NCI-H1092 treated with DMSO at 0.1 percent for 48 hours (cell line): ENCODE data around the gene ZNF791.
"Not testable (repeated sequence)": the region's sequence is repeated elsewhere in the genome, so short reads cannot be mapped to it uniquely, and the experiment has no call there.

Source experiments
- DNase-seq: peaks from one replicate; lab custom pipeline; 2025; lab: John Stamatoyannopoulos, UW

Gene ZNF791

DNA sequence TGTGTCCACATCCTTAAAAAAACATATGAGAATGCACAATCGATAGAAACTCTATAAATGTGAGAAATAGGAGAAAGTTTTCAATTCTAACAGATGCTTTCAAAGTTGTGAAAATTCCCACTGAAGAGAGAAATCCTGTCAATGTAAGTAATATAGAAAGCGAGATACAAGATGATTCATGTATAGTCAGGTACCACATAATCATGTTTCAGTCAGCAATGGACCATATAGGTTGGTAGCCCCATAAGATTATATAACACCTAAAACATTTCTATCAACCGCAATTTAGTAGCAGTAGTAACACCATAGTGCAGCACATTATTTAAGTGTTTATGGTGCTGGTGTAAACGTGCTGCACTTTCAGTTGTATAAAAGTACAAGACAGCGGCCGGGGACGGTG, 18.5 kb downstream of the ZNF791 start:
- no peak for DNase-seq

DNA sequence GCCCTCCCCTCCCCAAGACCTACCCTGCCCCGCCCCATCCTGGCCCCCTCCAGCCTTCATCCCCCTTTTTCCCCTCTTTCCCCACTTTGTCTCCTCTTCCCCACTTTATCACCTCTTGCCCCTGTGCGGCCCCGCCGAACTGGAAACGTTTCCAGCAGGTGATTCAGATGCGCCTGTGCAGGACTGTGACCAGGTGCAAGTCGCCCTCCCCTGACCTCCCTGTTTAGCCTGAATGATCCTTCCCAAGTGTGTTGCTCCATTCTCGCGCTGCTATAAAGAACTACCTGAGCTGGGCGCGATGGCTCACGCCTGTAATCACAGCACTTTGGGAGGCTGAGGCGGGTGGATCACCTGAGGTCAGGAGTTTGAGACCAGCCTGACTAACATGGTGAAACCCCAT, 25.9 kb downstream of the ZNF791 start:
- no peak for DNase-seq

DNA sequence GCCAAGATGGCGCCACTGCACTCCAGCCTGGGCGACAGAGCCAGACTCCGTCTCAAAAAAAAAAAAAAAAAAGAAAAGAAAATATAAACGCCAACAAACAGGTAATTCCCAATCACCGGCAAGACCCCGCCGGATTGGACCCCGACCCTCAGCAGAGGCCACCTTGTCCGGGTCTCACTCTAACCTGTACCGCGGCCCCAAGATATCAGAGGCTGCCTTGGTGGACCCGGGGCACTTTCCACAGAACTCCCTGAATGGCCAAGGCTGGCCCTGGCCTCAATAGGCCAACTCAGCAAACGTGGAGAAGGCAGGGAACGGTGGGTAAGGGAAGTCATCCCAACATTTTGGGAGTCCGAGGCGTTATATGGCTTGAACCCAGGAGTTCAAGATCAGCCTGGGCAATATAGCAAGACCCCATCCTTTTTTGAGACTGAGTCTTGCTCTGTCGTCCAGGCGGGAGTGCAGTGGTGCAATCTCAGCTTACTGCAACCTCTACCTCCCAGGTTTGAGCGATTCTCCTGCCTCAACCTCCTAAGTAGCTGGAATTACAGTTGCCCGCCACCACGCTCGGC, 28.0 kb downstream of the ZNF791 start:
- DNase-seq = no peak

DNA sequence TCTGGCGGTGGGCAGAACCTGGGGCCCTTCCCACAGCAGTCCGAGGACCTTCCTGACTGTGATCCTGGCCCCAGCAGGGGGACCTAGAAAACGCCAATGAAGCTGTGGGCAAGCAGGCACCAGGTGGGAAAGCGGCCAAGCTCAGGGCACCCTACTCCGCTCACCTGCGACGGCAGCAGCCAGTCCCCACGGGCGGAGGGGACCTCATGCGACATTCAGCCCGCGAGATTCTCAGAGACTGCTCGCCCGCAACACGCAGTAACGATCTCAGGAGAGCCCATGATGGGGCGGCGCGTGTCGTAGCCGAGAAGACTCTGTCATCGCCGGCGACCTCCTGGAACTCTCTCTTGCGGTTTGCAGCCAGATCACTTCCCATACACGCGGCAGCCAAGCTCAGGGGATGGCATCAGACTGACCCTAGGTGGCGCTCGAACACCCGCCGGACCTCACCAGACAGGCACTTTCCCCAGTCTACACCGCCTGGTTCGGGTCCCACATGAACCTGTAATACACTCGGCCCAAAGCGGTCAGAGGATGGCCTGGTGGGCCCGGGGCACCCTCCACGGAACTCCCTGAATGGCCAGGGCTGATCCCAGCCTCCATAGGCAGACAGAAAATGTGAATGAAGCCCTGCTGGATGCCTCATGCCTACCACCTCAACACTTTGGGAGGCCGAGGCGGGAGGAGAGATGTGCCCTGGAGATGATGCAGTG, 29.3 kb downstream of the ZNF791 start:
- DNase-seq = peak; percentile 71

DNA sequence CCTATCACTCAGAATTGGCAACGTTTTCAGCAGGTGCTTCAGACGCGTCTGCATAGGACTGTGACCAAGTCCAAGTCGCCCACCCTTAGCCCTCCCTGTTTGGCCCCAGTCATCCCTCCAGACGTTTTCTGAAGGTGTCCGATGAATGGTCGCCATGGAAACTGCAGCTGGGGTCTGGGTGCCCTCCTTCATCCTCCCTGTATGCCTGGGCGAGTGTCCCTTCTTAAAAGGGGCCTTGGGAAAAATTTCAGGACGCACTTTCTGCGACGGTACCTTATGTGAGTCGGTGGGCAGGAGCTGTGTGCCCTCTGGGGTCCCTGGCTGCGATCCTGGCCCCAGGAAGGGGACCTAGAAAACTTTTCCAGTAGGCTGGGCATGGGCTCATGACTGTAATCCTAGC, 30.7 kb downstream of the ZNF791 start:
- DNase-seq = no peak

DNA sequence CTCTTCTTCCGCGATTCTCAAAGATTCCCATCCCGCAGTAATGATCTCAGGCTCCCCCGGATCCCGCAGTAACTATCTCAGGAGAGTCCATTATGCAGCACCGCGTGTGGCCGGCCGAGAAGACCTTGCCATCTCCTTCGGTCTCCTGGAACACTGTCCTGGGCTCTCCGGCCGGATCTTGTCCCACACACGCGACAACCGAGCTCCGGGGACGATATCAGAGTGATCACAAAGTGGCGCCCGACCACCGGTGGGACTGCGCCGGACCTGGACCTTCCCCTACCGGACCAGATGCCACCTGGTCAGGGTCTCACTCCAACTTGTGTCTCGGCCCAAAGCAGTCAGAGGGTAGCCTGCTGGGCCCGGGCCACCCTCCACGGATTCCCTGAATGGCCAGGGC, 31.8 kb downstream of the ZNF791 start:
- DNase-seq = no peak

DNA sequence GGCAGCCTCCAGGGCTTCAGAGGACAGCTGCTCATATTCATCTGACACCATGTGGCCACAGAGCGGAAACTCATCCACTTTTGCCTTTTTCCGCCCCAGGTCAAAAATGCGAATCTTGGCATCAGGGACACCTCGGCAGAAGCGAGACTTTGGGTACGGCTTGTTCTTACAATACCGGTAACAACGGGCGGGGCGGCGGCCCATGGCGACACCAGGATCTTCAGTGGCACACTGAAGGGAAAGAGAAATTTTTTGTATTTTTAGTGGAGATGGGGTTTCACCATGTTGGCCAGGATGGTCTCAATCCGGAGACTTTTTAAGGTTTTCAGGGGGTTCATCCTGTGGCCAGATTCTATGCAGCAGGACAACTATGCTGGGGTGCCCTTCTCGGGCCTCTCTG, 33.0 kb downstream of the ZNF791 start:
- not testable (repeated sequence) for DNase-seq

DNA sequence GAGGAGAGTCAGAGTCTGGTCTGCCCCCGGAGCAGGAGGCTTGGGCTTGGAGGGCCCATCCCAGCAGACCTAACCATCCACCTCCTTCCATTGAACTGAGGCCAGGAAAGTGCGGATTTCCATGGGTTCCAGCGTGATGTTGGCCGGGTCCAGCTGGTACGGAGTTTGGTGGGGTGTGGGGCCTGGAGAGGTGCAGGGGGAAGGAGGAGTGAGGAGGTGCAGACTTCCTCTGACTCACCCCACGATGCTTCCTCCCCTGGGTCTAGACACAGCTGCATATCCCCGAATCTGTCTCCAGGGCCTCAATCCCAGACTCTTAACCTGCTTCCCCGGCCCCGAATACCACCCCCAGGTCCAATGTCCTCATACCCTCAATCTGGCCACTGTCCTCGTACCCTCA, 35.8 kb downstream of the ZNF791 start:
- no peak for DNase-seq

DNA sequence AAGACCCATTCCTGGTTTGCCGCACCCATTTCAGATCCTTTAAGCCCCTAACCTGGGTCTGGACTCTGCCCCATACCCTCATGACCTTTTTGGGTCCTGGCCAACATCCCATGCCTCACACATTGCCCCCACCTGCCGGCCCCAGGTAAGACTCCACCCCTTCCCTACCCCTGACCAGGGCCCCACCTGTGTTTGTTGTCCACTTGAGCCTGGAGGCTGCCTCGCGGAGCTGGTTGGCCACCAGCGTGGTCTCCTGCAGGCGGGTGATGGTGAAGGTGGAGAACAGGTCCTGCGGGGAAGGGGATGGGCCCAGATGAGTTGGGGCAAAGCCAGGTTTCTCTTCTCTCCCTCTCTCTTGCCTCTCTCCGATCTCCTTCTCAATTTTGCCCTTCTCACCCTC, 36.3 kb downstream of the ZNF791 start:
- no peak for DNase-seq

DNA sequence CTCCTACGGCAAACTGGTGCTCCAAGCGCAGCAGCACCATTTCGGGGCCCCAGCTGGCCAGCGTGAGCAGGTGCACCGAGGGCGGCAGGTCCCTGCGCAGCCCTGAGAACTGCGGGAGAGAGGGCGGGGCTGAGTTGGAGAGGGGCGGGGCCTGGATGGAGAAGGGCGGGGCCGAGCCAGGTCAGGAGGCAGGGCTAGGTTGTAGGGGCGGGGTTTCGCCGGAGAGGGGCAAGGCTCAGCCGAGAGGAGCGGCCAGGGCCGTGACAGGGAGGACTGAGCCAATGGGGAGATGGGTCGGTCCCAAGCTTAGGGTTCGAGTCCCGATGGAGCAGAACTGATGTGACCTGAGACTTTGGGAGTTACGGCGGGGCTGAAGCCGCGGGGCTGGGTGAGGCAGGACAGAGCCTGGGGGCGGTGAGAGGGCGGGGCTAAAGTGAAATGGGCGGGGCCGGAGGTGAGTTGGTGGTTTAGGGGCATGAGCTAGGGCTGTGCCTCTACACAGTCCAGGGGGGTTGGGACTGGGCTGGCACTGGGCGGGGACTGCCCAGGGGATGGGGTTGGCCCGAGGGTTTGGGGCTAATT, 36.9 kb downstream of the ZNF791 start:
- peak; percentile 58 for DNase-seq

DNA sequence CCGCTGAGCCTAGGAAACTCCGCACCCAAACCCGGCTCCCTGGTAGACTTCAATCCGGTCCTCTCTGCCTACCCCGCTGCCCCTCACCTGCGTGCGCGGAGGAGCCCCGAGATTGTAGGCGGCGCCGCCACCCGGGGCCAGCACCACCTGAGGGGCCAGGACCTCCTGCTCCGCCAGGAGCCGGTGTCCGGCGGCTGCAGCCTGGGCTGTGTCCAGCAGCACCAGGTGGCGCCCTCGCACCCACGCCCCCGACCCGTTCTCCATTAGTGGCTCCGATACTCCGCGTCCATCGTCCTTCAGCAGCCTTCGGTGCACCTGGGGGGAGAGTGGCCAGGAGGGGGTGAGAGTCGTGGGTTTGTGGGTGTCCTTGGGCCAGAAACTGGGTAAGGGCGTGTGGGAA, 37.4 kb downstream of the ZNF791 start:
- DNase-seq = peak; percentile 23

DNA sequence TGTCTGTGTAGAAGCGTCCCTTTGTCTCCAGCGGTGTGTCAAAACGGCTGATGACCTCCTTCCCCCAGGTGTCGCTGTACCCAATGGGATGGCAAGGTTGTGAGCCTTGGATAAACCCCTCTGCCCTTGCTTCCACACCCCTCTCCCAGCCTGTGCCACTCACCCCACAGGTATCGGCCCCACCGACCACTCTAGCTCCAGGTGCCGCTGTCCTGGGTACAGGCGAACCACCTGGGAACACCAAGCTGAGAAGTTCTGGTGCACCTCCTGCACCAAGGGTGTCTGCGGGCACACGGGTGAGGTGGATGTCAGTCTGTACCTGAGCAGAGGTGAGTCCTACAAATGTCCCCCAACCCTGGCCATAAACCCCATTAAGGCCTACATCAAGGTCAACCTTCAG, 39.2 kb downstream of the ZNF791 start:
- no peak for DNase-seq

DNA sequence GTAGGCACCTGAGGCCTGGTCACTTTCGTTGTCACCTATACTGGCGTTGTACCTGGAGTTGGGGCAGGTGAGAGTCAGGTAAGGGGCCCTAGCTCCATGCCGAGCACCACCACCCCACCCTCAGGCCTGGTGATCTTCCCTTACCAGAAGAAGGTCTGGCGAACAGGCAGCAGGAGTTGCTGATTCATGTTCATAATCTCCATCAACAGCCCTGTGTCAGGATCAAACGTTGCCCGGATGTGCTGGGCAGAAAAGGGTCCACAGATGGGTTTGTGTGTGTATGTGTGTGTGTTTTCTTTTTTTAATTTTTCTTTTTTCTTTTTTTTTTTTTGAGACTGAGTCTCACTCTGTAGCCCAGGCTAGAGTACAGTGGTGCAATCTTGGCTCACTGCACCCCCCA, 41.5 kb downstream of the ZNF791 start:
- no peak for DNase-seq

DNA sequence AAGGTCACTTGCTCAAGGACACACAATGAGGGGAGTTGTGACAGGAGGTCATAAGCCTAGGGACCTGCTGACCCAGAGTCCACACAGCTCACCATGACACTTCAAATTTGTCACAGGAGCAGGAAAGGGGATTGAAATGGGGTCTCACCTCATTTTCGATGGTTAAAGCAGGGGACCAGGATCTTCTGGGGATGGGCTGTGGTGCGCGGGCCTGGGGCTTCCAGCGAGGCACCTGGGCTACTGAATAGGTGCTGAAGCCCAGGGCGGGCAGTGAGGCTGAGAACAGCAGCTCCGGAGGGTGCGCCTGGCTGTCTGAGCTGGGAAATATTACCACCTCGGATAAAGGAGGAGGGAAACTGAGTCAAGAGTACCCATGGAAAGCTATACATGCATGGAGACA, 44.8 kb downstream of the ZNF791 start:
- DNase-seq = no peak

DNA sequence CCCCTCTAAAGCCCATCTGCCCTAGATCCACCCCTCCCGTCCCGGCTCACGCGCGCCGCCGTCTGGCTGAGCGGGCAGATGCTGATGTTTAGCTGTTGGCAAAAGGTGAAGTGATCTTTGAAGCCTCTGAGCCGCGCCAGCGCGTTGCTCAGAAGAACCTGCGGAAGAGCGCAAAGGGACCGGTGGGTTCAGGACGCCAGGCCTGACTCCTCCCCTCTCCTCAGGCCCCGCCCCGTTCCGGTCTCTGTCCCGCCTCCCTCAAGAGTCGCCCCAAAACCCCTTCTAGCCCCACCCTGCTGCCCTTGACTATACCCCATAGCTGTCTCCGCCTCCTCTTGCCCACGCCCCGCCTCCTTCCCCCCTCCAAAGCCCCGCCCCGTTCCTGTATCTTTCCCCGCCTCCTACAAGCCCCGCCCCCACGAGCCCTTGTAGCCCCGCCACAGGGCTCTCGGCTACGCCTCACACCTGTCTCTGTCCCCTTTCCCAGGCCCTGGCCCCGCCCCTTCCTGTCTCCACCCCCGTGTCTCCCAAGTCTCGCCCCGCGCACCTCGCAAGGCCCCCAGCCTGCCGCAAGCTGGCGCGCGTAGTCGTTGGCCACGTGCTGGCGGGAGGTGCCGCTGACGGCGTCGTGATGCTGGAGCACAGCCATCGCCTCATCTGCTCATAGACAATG, 46.3 kb downstream of the ZNF791 start:
- no peak for DNase-seq

DNA sequence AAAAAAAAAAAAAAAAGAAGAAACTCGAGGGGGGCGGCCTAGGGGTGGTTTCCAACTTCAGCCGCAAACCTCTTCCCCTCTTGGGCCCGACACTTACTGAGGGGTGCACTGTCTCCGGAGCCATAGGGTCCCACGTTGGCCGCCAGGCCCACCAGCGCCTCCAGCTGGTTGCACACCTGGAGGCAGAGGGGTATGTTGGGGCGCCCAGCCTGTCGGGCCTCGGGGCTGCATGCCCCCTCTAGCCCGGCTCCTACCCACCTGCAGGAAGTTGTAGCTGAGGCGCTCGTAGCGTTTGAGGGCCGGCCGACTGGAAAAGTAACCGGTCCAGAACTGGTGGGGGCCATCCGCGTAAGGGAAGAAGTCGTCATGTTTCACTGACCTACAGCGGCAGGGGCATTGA, 47.2 kb downstream of the ZNF791 start:
- no peak for DNase-seq

DNA sequence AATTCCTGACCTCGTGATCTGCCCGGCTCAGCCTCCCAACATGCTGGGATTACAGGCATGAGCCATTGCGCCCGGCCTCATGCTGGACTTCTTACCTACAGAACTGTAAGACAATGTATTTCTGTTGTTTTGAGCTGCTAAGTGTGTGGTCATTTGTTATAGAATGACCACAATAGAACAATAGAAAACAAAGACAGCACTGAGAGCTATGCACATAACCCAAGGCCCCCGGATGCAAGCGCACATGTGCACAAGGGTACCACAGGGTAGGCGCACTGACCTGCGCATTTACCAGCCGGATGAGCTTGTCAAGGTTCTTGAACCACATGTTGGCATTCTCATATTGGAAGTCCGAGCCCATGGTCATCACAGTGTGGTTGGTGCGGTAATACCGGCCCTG, 50.3 kb downstream of the ZNF791 start:
- DNase-seq = no peak

DNA sequence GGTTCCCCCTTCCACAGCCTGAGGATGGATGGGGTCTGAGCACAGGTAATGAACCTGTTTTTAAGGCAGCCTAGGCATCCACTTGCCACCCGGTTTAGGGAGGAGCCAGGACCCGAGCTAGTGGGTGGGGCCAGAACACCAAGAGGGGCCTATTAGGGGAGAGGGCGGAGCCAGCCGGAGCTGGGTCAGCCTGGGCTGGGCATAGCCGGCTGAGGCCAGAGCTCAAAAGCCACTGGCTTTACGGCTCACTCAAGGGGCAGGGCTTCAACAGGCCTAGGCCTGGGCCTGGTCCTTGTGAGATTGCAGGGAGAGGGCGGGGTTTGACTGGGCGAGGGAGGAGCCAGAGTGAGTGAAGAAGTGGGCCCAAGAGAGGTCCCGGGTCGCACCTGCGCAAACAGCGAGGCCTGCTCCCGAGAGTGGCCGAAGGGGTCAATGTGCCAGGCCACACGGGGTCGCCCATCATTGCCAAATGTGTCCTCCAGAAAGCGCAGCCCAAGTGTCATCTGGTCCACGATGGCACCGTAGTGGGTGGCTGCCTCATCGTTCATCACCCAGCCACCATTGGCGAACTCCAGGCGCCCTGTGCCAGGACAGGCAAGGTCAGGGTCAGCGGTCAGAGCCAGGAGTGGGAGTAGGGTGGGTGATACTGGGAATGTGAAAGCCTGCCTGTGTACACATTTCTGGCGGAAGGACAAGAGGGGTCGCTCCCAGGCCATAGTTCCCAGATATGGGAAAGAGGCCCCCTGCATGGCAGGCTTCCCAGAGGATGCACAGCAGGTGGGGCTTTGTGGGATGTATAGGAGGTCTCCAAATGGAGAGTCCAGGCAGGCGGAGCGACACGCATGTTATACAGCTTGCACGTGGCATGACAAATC, 53.9 kb downstream of the ZNF791 start:
- no peak for DNase-seq

DNA sequence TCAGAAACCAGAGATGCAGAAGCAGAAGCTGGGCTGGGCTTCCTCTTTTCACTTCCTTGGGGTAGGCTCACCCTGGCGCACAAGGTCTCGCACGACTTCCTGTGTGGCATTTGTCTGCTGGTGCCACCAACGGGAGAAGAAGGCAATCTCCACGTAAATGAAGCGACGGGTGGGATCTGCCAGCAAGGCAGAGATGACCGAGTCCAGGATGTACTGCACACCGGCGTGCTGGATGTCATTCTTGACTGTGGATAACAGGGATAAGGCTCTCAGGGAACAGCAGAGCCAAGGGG, 54.5 kb downstream of the ZNF791 start:
- DNase-seq = no peak

DNA sequence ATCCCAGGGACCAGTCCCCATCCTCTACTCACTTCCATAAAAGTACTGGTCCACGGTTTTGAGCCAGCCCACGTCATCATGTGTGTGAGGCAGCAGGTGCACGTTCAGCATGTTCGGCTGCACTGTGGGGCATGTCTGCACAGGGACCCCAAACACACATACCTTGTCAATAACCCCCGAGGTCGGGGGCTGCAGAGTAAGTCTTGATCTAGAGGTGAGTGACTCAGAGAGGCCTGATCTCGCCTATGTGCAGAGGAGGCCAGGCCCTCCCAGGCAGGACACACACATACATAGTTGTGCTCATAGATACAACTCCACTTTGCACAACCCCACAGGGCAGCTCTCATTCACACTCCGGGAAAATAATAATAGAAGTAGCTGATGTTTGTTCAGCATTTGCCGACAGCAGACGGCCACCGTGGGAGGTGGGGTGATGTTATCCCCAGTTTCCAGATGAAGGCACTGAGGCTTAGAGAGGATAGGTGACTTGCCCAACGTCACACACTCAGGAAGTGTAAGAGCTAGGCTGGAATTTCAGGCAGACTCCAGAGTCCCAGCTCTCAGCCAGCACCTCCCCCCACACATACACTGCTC, 55.0 kb downstream of the ZNF791 start:
- DNase-seq = no peak

DNA sequence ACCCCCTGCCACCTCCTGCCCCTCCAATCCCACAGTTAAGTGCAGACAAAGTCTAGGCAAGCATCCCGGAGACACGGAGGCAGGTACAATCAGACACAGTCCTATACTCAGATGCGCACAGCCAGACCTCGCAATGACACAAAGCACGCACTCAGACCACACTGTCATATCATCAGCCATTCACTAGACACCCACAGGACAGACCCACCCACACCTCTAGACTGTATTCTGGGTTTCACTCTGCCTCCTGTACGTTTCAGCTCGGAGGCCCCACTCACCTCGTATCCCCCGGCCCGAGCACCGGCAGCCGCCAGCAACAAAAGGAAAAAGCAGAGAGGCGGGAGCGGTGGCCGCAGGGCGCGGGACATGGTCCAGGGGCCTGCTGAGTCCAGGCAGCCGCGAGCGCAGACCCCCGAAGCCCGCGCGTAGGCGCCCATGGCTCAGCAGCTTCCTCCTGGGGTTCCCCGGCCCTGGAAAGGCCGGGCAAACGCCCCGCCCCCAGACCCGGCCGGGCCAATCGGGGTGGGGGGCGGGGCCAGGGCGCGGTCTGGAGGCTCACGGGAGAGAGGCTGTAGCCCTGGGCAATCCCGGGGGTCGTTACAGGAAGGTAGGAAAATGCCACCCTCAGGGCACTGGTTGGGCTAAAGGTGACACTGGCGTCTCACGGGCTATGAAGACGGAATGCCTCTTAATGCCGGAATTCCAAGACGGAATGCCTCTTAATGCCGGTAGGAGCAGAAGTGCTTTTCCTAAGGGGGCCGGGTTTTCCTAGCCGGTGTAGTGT, 55.7 kb downstream of the ZNF791 start, which contains the start of the genes MAN2B1 and WDR83:
MAN2B1 (minus strand) TSS at position 478 of the 784 bp plus-strand sequence; CDS start at position 437, 41 bp downstream.
WDR83 (plus strand) TSS at position 543 of the 784 bp plus-strand sequence. CDS start 2,984 bp downstream, outside the sequence.
- peak; percentile 75 for DNase-seq
